Glutamatergic neuron (in vitro differentiated cells): Measurements from ENCODE around the gene DLL1. TPM values are rescaled to one million over a fixed set of nuclear protein-coding genes. Genes with fewer than 3 reads are reported as not detected.

Experiments
- DNase-seq: peaks from one replicate; pipeline ENCODE4 v3.0.0; 2022
- H3K27ac Mint-ChIP-seq: one replicate; pipeline ENCODE4 v1.8.0; 2020; ENCODE audit warnings: mild to moderate bottlenecking, mixed read lengths, inconsistent platforms; ENCODE audit not compliant: unreplicated experiment
- H3K27me3 Mint-ChIP-seq: one replicate; pipeline ENCODE4 v1.8.0; 2020; ENCODE audit warnings: mild to moderate bottlenecking, moderate library complexity, mixed read lengths, inconsistent platforms; ENCODE audit not compliant: unreplicated experiment
- H3K36me3 Mint-ChIP-seq: one replicate; pipeline ENCODE4 v1.8.0; 2020; ENCODE audit warnings: mild to moderate bottlenecking, mixed read lengths, inconsistent platforms; ENCODE audit not compliant: unreplicated experiment
- H3K4me1 Mint-ChIP-seq: one replicate; pipeline ENCODE4 v1.8.0; 2020; ENCODE audit warnings: mild to moderate bottlenecking, low read depth, mixed read lengths, inconsistent platforms; ENCODE audit not compliant: unreplicated experiment
- H3K4me3 Mint-ChIP-seq: one replicate; pipeline ENCODE4 v1.8.0; 2020; ENCODE audit warnings: mild to moderate bottlenecking, mixed read lengths, inconsistent platforms; ENCODE audit not compliant: unreplicated experiment
- H3K9me3 Mint-ChIP-seq: one replicate; pipeline ENCODE4 v1.8.0; 2020; ENCODE audit warnings: mild to moderate bottlenecking, moderate library complexity, mixed read lengths, inconsistent platforms; ENCODE audit not compliant: unreplicated experiment
- CTCF ChIP-seq: fragments of 200-600 bp; sonication (generic); IDR thresholded peaks from one replicate; pipeline ENCODE4 v1.5.0; 2021; ENCODE audit not compliant: partially characterized antibody, unreplicated experiment
- microRNA-seq: library from miRNA; unstranded; fragments of <30 nt; microRNA quantifications from one replicate; pipeline ENCODE4, GENCODE V29; 2020; ENCODE audit not compliant: unreplicated experiment
- total RNA-seq: library from RNA; stranded (reverse); fragmentation: NEBNext Ultra II Directional; extraction: Animal tissue kit (Norgen Biotek cat#: 25700); gene quantifications from one replicate; pipeline ENCODE4 v1.2.1, GENCODE V29; 2021; ENCODE audit not compliant: unreplicated experiment

DLL1 gene
- total RNA-seq, 1 donor from 2014 or later: 34.3 TPM

DNA sequence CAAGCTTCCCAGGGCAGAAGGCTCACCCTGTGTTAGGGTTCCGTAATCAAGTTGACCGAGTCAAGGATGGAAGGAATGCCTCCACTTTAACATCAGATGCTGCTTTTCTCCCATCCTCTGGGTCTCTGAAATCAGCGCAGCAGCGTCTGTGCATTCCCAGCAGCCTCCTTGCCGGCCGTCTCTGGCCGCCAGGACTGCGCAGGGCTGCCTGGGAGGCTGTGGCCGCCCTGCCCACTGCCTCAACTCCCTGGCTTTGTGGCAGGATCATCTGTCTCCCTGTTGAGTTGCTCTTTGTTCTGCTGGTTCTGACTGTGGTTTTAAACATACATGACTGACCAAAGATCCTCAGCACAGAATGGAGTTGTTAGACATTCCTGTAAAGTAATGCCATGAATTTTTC lies 56.5 kb downstream of the DLL1 start:
- H3K4me3 Mint-ChIP-seq: peak overlapping the region; percentile 49
- H3K27me3 Mint-ChIP-seq: peaks cover 7% of the 10 kb centered on the region
- H3K9me3 Mint-ChIP-seq: peaks cover 7% of the 10 kb centered on the region
- no peak for TF ChIP-seq CTCF
- no peak overlapping the region for H3K27ac Mint-ChIP-seq
- H3K36me3 Mint-ChIP-seq: no peaks in the 10 kb centered on the region
- DNase-seq: no peak
- peaks cover 43% of the 10 kb centered on the region for H3K4me1 Mint-ChIP-seq

DNA sequence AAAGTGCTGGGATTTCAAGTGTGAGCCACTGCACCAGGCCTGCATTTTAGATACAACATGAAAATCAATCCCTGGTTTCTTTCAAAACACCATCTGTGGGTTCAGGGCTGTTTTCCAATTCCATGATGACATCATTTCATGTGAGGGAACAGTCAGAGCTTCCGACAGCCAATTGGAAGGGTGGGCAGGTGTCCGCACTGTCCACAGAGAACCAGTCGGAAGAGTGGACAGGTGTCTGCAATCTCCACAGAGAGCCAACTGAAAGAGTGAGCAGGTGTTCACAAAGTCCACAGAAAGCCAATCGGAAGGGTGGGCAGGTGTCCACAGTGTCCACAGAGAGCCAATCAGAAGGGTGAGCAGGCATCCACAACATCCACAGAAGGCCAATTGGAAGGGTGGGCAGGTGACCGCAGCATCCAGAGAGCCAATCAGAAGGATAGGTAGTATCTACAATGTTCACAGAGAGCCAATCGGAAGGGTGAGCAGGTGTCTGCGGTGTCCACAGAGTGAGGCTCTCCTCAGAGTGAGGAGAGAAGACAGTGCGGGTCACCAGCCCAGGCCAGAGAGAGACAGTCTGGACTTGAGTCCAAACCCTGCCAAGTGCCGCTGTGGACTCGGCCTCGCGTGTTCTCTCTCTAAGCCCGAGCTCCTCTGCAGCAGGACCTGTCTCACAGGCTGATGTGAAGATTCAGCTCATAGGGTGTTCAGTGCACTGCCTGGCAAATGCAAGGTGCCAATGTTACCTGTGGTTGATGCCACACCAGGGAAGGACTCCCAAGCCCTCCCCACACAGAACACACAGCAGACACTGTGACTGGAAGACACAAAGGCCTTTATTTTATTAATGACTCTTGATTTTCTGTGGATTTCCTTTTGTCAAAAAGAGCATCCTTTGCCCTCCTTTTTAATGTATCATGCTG lies 57.3 kb downstream of the DLL1 start:
- TF ChIP-seq CTCF: no peak
- H3K9me3 Mint-ChIP-seq: peaks cover 7% of the 10 kb centered on the region
- no peak overlapping the region for H3K4me3 Mint-ChIP-seq
- H3K27me3 Mint-ChIP-seq: peaks cover 7% of the 10 kb centered on the region
- peaks cover 43% of the 10 kb centered on the region for H3K4me1 Mint-ChIP-seq
- DNase-seq: no peak
- H3K27ac Mint-ChIP-seq: peak overlapping the region; percentile 75
- H3K36me3 Mint-ChIP-seq: no peaks in the 10 kb centered on the region

Small RNAs within 50 kb of the gene (microRNA-seq; reads per million reads assigned to microRNA genes)
- gene MIR4644: 0.55 reads per million

Other genes starting within 250 kb of the DLL1 start
- 48.3 TPM for gene FAM120B, start 15.7 kb upstream of the DLL1 start, total RNA-seq